ENCODE data around the gene SRD5A3.

The SRD5A3 gene

DNA sequence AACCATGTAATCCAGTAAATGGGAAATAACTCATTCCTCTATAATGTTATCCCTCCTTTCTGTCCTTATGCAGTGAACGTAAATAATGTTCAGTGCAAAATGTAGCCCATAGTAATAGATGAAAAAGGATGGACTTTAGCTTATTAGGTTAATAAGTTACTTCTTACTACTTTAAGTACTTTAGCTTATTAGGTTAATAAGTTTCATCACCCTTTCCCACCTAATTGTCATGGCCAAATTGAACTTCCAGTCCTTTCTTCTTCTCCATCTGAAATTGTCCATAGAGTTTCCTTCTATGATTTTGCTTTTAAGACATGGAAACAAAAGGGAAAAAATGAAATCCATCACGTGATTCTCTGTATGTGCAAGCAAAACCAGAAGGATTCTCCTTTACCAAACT is 34.5 kb downstream of the SRD5A3 start:
- DNase-seq, result no peak

DNA sequence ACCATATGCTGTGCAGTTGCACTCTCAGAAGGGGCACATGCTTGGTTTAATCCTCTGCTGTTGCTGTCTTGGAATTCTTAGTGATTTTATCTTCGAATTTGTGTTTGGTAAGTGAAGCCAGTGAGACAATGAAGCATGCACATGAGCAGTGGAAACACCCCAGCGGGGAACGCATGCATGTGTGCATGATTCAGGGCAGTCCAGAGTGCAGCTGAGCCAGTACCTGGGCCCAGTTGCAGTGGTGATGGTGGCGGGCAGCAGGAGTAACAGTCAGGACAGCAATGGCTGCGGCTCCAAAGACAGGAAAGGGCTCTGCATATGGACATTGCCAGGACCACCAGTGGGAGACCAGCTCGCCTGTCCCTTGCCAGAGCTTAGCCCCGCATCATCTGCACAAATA is 35.5 kb downstream of the SRD5A3 start:
- DNase-seq, result no peak

GRCh38 chr4:55382488-55383003 is 36.5 kb downstream of the SRD5A3 start:
- no peak for DNase-seq

- no peak for DNase-seq
Observed at GRCh38 chr4:55385201-55385649, 39.2 kb downstream of the SRD5A3 start.

- no peak for DNase-seq
Observed at GRCh38 chr4:55386073-55386472, 40.0 kb downstream of the SRD5A3 start.

- no peak for DNase-seq
Observed at GRCh38 chr4:55386840-55387239, 40.8 kb downstream of the SRD5A3 start.

DNA sequence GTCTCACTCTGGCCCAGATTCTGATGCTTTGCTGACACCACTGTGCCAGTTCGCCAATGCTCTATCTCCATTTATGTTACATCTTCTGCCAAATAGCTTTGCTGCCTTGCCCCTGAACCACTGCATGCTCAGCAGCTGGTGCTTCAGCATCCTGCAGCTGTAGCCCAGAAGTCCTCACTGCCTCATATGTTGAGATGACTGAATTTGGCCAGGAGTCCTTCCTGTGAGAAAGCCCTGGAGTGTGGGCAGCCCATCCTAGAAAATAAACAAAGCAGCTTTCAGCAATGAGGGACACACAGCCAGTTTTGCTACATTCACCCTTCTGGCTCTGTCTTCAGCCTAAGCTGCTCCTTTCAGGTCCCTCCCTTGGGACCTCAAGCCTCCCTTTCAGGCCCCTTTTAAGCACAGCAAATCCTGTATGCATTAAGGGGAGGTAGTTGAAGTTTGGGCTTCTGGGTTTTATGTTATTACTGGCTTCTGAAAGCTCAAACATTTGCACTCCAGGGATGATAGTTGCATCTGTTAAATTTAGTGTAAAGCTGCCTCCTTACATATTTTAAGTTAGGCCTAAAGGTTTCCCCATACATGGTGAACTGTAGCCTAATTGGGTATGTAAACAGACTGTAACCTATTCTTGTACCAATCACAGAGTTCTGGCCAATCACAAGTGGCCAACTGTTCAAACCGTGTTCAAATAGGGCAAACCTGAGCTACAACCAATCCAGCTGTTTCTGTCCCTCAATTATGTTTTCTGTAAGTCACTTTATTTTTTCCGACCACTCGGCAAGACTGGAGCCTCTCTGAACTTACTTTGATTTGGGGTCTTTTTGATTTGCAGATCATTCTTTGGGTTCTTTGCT is 47.6 kb downstream of the SRD5A3 start:
- DNase-seq, result no peak

DNA sequence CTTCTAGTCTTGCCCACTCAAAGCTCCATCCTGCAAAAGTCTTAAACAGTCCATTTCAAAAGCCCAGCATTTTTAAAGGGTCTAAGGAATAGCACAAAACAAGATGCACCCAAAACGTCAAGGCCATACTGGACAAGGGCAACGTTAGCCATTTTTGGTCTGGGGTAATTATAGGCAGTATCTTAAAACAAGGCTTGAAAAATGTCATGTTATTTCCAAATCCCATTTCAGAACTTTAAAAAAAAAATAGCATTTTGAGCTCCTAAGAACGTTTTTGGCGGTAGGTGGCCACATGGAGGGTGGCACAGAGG is 49.1 kb downstream of the SRD5A3 start:
- no peak for DNase-seq

- DNase-seq, result peak; percentile 89 to 92
Observed at GRCh38 chr4:55395529-55396307, 49.7 kb downstream of the SRD5A3 start, which contains the start of gene TMEM165. Gene TMEM165 (plus strand): TSS chr4:55395957. CDS start chr4:55396190, 233 bp downstream.

DNA sequence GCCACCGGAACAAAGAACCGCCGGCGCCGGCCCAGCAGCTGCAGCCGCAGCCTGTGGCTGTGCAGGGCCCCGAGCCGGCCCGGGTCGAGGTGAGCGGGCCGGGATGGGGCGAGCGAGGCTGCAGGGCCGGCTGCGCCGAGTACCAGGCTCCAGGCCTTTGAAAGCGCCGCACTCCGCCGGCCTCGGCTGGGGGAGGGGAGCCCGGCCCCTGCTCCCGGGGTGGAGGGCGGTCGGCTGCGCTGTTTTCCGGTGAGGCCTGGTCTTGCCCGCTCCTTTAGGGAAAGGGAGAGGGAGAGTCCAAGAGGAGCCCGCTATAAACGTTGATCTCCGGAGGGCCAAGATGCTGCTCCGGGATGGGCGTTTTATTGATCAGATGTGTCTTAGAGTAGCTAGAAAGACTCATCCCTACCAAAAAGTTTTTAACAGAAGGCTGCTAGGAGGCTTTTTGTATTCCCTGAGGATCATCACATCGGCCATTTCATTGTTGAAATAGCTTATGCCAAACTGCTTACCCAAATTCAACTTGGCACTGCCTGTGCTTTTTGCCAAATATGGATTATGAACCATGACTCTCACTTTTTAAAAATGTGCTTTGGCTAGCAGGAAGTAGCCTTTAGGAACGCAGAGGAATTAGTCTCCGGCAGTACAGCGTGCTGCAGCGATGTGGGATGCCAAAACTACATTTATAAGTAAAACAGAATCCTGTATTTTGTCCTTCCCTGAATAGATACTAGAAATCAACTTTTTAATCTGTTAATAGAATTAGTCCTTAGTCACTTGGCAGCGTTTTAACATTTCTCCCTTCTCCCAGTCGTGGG is 50.5 kb downstream of the SRD5A3 start:
- peak; percentile 38 for DNase-seq

GRCh38 chr4:55397126-55397436 is 51.0 kb downstream of the SRD5A3 start:
- no peak for DNase-seq

DNA sequence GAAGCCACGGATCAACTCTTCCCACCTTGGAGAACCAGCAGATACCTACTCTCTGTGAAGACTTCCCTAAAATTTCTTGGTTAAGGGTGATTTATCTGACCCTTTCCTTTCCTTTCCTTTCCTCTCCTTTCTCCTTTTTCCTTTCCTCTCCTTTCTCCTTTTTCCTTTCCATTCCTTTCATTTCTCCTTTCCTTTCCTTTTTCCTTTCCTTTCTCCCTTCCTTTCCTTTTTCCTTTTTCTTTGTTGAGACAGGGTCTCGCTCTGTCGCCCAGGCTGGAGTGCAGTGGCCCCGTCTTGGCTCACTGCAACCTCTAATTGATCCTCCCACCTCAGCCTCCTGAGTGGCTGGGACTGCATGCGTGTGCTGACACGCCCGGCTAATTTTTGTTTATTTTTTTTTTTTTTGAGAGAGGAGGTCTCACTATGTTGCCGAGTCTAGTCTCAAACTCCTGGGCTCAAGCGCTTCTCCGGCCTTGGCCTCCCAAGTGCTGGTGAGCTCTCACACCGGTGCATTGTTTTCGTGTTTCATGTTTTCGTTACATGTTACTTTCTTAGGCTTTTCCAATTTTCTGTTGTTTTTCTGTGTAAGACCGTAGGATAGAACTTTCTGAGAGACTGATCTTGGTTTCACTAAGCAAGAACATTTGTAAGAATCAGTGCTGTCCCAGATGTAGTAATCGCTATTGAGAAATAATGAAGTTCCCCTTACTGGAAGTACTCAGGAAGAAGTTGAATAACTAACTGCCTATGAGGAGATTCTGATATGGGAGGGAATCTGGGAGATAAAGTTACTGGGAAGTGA is 51.7 kb downstream of the SRD5A3 start:
- DNase-seq, result no peak

GRCh38 chr4:55398461-55398860 is 52.4 kb downstream of the SRD5A3 start:
- no peak for DNase-seq

- no peak for DNase-seq
Observed at GRCh38 chr4:55398966-55399365, 52.9 kb downstream of the SRD5A3 start.

DNA sequence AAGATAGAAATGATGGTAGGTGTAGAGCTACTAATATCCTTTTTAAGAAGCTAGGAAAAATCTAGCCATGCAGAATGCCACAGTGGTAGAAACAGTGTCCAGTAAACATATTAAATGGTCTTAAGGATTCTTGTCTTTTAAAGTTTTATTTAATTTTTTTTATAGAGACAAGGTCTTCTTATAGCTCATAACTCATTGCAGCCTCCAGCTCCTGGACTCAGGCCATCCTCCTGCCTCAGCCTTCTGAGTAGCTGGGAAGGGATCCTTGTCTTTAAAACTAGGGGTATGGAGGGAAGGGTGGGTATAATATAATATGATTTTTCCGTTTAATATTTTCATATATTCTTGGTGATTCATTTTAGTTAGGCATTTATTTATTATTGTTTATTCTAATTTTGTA is 53.5 kb downstream of the SRD5A3 start:
- no peak for DNase-seq

DNA sequence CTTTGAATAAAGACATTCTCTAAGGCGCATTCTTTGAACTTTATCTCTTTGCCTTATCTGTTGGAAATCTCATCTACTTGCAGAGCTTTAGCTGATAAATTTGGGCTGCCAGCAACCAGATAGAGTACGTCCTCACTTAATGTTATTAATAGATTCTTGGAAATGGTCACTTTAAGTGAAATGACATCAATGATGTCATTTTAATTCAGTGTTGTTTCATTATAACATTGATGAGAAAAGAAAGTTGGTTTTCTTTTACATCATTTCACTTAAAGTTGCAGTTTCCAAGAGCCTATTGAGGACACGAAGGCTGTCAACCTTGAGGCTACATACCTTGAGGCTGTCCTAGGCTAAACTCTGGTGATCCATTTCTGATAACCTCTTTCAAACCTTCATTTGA is 59.0 kb downstream of the SRD5A3 start:
- no peak for DNase-seq

DNA sequence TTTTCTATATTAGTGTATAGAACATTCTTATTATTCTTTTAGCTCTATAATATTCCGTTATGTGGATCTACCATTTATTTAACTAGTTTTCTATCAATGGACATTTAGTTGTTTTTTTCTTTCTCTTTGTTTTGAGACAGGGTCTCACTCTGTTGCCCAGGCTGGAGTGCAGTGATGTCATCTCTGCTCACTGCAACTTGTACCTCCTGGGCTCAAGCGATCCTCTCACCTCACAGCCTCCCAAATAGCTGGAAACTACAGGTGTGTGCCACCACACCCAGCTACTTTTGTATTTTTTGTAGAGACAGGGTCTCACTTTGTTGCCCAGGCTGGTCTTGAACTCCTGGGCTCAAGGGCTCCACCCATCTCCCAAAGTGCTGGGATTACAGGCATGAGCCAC is 60.5 kb downstream of the SRD5A3 start:
- no peak for DNase-seq

GRCh38 chr4:55407119-55407518 is 61.1 kb downstream of the SRD5A3 start:
- DNase-seq, result no peak

- no peak for DNase-seq
Observed at GRCh38 chr4:55407764-55408163, 61.7 kb downstream of the SRD5A3 start.

DNA sequence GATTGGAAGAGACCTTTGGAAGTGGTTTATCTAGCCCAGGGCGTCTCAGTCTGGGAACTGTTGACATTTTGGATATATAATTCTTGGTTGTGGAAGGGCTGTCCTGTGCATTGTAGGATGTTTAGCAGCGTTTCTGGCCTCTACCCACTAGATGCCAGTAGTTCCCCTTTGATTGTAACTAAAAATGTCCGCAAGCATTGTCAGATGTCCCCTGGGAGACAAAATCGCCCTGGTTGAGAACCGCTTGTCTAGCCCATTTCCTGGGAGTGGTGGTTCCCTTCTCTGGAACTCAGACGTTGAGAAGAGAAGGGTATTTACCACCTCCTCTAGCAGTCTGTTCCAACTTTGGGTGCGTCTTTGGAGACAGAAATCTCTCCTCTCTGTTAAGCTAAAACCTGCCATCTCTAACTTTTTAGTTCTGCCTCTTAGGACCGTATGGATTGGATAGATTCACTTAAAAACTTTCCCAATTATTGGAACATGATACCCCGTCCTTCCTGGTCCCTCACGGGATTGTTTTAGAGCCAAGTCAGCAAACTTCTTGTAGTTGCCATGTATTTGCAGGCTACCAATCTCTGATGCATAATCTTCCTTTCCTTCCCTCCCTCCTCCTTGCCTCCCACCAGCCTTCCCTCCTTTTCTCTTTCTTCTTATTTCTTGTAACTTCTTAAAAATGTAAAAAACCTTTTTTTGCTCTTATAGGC is 63.6 kb downstream of the SRD5A3 start:
- DNase-seq, result no peak

DNA sequence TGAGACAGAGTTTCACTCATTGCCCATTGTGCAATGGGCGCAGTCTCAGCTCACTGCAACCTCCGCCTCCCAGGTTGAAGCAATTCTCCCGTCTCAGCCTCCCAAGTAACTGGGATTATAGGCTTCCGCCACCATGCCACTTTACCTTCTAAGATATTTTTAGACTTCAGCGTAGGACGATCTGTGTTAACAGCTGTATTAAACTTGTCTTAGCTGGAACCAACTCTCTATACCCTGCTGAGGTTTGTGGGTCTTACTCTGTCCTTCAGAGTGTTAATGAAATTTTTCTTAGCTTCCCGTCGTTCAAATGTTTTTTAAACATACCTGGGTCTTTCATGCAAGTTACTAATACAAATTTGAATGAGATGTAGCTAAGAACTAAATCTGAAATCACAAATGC is 64.4 kb downstream of the SRD5A3 start:
- no peak for DNase-seq

GRCh38 chr4:55411621-55412020 is 65.6 kb downstream of the SRD5A3 start:
- no peak for DNase-seq

Data from activated CD4-positive, alpha-beta T cell treated with anti-CD3 and anti-CD28 coated beads, Interleukin-2, amount 50 U/mL, for 48 hours (primary cell).